HG03558 (cell line): ENCODE measurements around the gene IER2.

Experiments used
- ATAC-seq: cut with Tn5 transposase; IDR thresholded peaks from one replicate; pipeline ENCODE4 v1.9.1; 2021; ENCODE audit warnings: moderate number of reproducible peaks; ENCODE audit not compliant: unreplicated experiment; ENCODE audit errors: extremely low read depth

Gene IER2, protein sequence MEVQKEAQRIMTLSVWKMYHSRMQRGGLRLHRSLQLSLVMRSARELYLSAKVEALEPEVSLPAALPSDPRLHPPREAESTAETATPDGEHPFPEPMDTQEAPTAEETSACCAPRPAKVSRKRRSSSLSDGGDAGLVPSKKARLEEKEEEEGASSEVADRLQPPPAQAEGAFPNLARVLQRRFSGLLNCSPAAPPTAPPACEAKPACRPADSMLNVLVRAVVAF

DNA sequence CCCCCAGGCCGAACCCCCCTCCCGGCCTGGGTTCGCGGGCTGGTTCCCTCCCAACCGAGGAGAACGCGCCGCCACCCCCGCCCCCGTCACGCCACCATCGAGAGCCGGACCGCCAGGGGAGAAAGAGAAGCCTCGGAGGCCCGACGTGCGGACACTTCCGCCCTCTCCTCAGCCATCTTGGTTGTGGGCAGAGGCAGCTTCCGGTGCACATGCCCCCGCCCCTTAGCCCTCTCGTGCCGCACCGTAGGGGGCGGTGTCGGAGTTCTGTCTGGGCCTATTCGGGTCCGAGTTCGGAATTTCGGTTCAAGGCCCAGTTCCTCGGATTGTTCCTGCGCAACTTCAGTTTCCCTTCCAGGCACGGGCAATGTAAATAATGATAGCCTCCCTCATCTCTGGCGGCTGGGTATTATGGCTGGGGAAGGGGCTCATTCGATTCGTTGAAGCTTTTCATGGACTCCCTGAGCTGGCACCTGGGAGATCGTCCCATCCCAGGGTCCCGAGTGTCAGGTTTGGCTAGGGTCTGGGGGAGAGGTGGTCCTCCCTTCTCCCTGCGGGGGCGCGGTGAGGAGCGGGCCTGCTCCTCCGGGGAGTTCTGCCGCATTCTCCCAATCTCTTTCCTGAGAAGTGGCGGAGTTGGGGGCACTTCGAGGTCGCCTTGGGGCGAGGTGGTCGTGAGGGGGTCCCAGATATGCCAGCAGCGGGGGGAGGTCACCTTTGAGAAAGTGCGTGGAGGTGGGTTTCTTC lies at the start of gene IER2, which contains the start of gene STX10:
Gene IER2, plus strand, starts transcription at position 225 of the 744 bp plus-strand sequence. CDS start 2,776 bp downstream, outside the sequence.
Gene STX10, minus strand, starts transcription at position 189 of the 744 bp plus-strand sequence. CDS start 202 bp downstream, outside the sequence.
- no peak for ATAC-seq

DNA sequence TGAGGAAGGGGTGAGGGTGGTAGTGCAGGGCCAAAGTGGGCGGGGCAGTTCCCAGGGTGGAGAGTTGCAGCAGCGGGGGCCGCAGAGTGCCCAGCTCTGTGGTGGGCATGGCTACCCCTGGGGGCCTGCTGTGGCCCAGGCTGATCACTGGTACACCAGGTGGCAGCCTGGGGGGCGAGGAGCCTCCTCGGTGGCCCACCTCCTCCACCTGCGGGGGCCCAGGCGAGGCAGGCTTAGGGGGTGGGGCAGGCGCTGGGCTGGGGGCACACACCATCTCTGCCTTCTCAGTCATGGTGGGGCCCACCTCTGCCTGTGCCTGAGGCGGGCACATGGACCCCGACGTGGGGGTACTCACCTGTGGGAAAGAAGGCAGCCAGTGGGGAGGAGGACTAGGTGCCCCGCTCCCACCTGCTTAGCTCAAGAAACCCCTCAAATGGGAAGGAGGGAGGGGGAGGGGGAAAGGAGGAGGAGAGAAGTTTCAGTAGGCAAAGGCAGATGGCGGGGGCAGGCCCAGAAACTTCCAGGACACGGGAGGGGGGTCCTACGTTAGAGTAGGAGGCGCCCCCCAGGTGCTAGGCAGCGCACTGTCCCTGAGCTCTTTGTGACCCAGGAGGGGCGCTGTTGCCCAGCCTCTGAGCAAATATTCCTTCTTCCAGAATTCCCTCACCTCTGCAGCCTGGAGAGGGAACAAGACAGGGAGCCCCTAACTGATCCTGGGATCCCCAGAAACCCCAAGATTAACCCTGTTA lies 49.2 kb upstream of the IER2 start:
- ATAC-seq: no peak

DNA sequence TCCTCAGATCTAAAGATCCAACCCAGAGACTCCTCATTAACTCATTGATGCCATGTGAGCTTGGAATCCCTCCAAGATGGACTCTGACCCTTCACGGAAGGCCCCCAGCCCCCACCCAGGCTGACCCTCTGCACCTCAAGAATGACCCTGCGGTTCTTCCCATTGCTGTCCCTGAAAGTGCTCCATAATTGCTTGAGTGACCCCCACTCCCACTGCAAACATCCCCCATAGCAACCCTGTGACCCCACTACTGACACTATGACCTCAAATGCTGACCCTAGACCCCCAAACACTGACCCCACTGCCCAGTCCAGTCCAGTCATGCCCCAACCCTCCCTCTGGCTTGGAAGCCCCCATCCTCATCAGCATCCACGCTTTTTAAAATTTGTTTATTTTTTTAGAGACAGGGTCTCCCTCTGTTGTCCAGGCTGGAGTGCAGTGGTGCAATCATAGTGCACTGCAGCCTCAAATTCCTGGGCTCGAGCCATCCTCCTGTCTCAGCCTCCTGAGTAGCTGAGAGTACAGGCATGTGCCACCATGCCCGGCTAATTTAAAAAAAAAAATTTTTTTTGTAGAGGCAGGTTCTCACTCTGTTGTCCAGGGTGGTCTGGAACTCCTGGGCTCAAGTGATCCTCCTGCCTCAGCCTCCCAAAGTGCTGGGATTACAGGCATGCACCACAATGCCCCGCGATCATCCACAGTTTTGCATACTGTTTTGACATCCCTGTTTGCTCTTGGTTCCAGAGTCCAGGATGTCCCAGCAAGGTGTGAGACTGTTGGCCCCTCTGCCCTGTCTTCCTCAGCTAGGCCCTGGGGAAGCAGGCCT lies 48.4 kb upstream of the IER2 start:
- no peak for ATAC-seq

DNA sequence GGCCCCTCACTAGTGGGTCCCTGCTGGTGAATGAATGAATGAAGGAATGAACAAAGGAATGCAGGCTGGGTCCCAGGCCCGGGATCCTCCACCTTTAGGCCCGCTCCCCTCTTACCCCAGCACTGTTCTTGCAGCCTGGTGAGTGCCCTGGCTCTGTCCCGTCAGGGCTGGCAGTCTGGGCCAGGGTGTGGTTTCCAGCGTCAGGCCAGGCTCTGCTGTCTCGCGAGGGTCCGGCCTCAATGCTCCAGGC lies 47.9 kb upstream of the IER2 start:
- ATAC-seq: no peak

DNA sequence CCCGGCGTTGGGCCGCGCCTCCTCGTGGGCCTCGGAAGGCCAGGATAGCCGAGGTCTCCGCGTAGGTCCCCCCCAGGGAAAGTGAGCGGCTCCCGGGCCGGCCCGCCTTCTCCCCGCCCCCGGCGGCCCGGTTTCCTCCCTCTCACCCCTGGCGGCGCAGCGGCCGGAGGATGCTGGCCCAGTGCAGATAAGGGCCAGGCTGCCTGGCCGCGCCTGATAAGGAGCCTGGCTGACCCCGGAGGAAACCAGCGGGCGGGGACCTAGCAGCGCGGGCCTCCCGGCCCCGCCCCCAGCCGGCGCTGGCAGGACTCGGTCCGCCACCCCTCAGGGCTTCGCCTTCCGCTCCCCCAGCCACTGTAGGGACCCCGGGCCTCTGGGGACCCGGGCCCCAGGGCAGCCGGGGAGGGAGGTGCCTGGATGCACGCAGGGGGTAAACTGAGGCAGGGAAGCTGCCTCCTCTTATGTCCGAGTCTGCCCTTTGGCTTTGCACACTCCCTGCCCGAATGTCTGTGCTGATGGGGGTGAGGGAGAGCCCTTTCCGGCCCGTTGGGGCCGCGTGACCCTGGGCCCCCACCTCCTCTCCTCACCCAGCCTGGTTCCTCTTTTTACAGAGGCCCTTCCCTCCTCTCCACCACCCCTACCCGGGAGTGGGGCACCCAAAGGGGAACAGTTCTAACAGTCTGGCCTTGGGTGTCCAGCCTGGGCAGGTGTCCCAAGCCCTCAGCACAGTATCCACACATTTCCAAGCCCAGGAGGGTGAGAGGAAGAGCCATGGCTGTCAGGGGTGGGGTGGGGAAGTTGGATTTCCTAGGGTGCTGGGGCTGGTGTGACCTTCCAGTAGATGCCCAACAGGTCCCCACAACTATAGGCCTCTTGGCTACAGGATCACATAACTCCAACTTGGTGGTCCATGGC lies 47.3 kb upstream of the IER2 start, which contains the start of gene LYL1:
Gene LYL1, minus strand, starts transcription at position 193 of the 915 bp plus-strand sequence. CDS start 1,687 bp downstream, outside the sequence.
- no peak for ATAC-seq

DNA sequence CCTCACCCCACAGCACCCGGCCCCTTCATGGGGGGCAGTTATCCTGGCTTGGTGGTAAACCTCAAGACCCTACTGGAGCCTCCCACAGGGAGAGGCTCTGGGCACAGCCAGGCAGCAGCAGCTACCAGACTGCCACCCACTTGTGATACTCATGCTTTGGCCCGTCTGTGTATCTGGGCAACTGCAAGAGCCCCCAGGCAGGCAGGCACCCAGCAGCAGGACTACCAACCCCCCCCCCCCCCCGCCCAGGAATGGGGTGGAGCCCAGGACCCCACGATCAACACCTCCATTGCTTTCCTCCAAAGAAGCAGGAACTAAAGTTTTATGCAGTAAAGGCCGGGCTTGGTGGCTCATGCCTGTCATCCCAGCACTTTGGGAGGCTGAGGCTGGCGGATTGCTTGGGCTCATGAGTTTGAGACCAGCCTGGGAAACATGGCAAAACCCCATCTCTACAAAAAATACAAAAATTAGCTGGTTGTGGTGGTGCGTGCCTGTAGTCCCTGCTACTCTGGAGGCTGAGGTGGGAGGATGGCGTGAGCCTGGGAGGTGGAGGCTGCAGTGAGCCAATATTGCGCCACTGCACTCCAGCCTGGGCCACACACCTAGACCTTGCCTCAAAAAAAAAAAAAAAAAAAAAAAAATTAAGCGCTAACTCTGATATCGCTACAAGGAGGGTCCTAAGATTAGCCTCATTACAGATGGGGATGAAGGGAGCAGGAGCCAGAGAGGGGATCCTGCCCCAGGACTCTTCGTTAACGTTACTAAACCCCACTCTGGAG lies 46.4 kb upstream of the IER2 start:
- no peak for ATAC-seq

DNA sequence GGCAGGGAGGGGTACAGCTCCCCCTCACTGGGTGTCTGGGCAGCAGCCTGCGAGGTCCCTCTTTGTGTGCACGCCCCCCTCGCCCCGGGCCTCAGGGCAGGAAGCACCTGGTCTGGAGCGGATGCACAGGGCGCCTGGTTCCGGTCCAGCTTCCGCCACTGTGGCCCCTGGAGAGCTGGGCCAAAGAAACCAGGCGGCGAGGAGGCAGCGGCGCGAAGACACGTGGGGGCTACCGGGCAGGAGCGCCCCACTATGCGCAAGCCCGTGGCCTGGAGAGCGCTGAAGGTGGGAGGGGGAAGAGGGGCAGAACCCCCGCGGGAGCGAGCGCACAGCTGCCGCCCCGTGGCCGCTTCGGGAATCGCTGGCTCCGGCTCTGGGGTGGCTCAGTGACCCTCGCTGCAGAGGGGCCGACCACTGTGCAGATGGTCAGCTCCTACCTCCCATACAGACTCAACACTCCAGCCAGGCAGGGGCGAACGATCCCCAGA lies 45.8 kb upstream of the IER2 start:
- no peak for ATAC-seq

DNA sequence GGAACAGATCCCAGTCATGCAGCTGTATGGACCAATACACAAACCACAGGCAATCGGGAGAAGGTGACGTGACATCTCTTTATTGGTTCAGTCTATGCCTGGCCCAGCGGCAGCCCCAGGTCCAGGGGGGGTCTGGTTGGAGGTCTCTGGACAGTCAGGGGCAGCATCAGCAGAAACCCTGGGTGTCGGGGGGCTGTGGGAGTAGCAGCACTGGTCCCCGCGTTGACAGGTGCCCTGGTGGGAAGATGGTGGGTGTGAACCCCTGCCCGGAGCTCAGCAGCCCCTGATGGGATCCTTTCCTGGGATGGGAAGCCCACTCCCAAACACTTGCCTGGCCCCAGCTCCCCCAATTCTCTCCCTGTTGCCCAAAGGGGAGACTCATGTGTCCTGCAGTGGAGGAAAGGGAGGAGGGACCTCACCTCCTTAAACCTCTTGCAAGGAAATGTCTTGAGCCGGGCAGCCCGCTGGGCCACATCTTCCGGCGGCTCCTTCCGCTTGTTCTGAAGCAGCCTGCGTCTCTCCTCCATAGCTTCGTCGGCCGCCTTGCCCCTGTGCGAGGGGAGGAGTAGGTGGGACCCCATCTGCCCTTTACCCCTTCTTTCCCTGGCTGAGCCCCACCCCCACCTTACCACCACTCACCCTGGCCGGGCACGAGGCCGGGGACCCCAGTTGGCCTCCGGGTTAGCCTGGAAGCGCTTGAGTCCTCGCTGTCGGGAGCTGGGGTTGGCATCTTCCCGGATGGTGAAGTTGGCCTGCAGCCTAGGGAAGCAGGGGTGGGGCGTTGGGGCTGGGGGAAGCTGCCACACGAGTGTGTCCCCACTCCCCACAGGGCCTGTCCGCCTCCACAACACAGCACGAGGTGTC lies 45.1 kb upstream of the IER2 start:
- ATAC-seq: no peak

DNA sequence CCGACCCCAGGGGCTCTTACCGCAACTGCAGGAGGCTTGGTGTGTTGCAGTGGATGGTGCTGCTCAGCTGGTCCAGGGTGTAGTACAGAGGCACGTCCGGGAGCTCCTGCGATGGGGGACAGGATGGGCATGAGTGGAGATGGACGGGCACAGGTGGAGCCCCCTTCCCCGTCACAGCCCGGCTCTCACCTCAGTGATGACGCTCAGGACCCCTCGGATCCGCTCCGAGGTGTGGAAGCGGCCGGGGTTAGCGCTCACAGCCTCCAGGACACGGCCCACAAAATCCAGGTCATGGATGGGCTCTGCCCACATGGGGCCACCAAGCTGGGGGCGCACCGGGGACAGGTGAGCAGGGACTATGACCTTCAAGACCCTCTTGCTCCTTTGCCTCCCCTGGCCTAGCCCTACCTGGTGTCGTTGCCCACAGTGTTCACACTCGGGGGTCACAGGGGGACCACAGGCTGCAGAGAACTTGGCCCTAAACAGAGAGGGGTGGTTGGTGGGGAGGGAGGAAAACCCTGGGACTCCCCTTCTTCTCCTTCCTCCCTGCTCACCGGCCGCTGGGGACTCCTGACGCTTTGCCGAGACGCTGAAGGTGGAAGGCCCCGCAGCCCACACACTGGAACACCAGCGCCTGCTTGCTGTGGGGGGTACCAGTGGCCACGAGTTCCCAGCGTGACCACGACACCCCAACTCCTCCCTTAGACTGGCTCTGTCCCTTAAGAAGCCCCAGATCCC lies 40.7 kb upstream of the IER2 start:
- ATAC-seq: no peak

DNA sequence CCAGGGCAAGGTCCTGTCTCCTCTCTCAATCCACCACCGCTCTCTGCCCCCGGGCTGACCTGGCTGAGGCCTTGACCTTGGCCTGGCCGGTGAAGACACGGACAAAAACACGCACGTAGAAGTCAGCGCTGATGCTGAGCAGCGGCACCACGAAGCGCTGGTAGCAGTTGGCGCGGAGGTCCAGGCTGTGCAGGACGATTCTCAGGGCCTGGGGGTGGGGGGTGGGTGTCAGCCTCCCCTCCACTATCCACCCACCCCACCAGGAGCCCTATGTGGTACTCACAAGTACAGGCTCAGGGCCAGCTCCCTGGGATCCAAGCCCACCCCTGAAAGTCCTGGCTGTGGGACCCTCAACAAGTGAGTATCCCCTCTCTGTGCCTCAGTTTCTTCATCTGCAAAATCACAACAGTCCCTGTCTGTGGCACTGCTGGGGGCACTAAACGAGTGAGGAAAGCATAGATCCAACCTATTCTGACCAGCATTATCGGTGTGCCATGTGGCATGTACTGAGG lies 40.1 kb upstream of the IER2 start:
- no peak for ATAC-seq

DNA sequence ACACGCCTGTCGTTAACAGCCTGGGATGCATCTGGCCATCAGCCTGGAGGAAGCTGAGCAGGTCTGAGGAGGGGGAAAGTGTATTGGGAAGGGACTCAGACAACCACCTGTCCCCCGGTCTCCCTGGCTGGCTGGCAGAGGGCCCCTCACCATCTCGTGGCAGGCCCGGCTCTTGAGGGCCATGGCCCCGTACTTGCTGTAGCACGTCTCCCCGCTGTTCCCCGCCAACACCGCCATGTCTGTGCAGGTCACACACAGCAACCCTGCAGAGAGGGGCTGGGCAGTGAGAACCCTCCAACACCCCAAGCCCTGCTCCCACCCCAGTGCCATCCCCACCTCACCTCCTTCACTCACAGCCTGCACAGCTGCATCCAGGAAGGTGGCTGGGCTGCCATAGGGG lies 37.7 kb upstream of the IER2 start:
- no peak for ATAC-seq

DNA sequence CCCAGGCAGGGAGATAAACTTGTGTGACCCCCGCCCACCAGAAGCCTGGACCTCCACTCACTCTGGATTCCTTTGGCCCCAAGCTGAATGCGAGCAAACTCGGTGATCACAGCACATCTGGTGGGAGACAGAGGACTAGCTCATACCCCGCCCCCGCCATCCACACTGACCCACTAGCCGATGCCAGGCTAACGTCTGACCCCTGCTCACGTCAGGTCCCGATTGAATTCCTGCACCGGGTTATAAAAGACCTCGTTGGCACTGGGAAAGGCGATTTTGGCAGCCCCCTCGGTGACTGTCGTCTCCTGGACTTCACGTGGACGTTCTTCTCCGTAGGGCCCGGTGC lies 34.3 kb upstream of the IER2 start:
- no peak for ATAC-seq

DNA sequence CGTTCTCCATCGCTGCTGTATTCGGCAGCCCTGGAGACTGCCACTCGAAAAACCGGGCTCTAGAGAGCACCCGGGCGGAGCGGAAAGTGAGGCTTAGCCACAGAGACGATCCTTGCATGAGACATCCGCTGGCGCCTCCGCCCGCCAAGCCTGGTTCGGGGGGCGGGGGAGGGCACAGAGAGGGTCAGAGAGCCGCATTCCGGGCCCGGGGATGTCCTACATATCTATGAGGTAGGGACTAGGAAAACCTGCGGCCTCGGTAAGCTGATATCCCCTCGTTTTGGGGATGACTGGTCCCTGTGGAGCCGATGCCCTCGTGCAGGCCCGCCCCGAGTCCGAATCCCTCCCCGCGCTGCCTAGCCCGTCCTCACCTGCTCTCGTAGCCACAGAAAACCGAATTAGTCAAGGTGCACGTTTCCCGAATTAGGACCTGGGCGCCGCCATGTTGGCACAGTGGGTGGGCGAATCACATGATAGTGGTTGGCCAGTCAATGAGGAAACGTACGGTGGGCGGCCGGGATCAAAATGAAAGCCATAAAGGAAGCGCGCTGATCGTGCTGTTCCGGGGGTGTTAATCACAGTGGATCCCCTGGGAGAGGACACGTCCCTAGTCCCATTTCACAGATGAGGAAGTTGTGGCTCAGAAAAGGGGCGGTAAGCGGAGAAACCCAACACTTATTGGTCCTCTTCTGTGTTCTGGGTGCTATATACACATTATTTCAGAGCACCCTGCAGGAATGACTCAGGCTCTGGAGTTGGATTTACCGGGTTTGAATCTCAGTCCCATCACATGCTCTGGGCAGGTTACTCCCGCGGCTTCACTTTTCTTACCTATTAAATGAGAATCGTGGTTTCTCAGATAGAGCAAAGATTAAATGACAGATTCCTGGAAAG lies 33.7 kb upstream of the IER2 start, which contains the start of gene TRMT1:
Gene TRMT1, minus strand, starts transcription at position 459 of the 894 bp plus-strand sequence. Its CDS starts 341 bp downstream, at position 118.
- no peak for ATAC-seq

DNA sequence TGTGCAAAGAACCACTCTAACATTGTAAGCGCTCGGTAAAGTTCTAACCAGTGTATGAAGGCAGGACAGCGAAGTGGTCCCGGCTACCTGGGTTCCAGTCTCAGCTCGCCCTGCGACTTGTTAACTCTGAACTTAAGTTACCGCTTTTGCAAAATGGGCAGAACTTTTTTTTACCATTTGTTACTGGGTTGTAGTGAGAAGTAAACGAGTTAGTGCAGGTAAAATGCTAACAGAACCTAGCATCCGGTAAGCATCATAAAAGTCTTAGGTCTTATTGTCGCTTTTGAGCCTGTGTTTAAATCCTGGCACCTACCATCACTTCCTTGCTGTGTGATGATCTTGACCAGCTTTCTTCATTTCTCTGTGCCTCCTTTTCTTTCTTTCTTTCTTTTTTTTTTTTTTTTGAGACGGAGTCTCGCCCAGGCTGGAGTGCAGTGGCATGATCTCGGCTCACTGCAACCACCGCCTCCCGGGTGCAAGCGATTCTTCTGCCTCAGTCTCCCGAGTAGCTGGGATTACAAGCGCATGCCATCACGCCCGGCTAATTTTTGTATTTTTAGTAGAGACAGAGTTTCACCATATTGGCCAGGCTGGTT lies 32.9 kb upstream of the IER2 start:
- ATAC-seq: no peak

DNA sequence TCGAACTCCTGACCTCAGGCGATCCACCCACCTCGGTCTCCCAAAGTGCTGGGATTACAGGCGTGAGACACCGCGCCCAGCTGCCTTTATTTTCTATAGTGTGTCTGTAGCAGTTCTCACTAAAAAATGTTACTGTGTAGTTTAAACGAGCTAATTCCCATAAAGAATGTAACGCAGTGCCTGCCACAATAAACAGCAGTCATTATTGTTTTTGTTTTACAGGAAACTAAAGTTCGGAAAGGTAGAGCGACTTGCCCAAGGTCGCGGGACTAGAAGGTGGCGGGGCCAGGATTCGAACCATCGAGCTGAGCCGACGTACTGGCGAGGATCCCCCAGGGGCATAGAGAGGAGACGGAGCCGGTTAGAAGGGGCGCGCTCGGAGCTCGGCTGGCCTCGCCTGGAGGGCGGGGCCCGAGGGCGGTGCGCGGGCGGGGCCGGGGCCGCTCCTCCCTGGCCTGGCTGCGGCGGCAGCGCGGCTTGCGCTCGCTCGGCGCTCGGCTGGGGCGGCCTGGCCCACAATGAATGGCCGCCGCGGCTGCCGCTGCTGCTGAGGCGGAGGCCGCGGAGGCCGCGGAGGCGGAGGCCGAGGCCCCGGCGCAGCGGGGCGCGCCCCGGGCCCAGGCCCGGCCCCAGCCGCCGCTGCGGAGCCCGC lies 32.3 kb upstream of the IER2 start, which contains the start of gene NACC1:
Gene NACC1, plus strand, starts transcription at position 493 of the 652 bp plus-strand sequence. CDS start 16,944 bp downstream, outside the sequence.
- peak; percentile 43 for ATAC-seq
